SHP77 (cell line): ENCODE results near the gene TMEM82.
"Not testable (repeated sequence)": the region's sequence is repeated elsewhere in the genome, so short reads cannot be mapped to it uniquely, and the experiment has no call there.

Experiments
- DNase-seq, 2 experiments: peaks; one replicate each; lab custom pipeline; 2025; lab: John Stamatoyannopoulos, UW

TMEM82 gene

GRCh38 chr1:15742339-15742801 lies at the start of gene TMEM82:
Gene TMEM82 (plus strand): TSS chr1:15742499. CDS start chr1:15742560, 61 bp downstream.
- no peak for DNase-seq

GRCh38 chr1:15693371-15693770 lies 48.9 kb upstream of the TMEM82 start:
- no peak for DNase-seq

- DNase-seq, result no peak
These were observed 45.3 kb upstream of the TMEM82 start for GRCh38 chr1:15696956-15697521.

- DNase-seq, result no peak
These were observed 44.1 kb upstream of the TMEM82 start for GRCh38 chr1:15698201-15698600.

- not testable (repeated sequence) for DNase-seq
These were observed 43.0 kb upstream of the TMEM82 start for GRCh38 chr1:15699321-15699720.

GRCh38 chr1:15700508-15700907 lies 41.8 kb upstream of the TMEM82 start:
- DNase-seq, result no peak

- DNase-seq, result no peak
These were observed 40.5 kb upstream of the TMEM82 start for GRCh38 chr1:15701784-15702183.

- DNase-seq, result no peak
These were observed 39.4 kb upstream of the TMEM82 start for GRCh38 chr1:15702722-15703550.

- no peak for DNase-seq
These were observed 38.7 kb upstream of the TMEM82 start for GRCh38 chr1:15703562-15703961.

GRCh38 chr1:15704526-15705183 lies 37.6 kb upstream of the TMEM82 start:
- no peak for DNase-seq

- no peak for DNase-seq
These were observed 37.1 kb upstream of the TMEM82 start for GRCh38 chr1:15705184-15705566.

- DNase-seq, result no peak
These were observed 35.5 kb upstream of the TMEM82 start for GRCh38 chr1:15706751-15707150.

- DNase-seq, result no peak
These were observed 34.9 kb upstream of the TMEM82 start for GRCh38 chr1:15707239-15707925.

- DNase-seq, result no peak
These were observed 33.7 kb upstream of the TMEM82 start for GRCh38 chr1:15708486-15709137.

GRCh38 chr1:15709226-15709625 lies 33.1 kb upstream of the TMEM82 start:
- DNase-seq, result peak in 1 of 2 experiments; percentile 4

GRCh38 chr1:15712168-15712567 lies 30.1 kb upstream of the TMEM82 start:
- DNase-seq, result peak in 1 of 2 experiments; percentile 22

GRCh38 chr1:15714406-15715136 lies 27.7 kb upstream of the TMEM82 start:
- DNase-seq, result no peak

- DNase-seq, result no peak
These were observed 24.7 kb upstream of the TMEM82 start for GRCh38 chr1:15717418-15718125.

GRCh38 chr1:15718199-15718601 lies 24.1 kb upstream of the TMEM82 start:
- DNase-seq, result no peak

- no peak for DNase-seq
These were observed 22.7 kb upstream of the TMEM82 start for GRCh38 chr1:15719381-15720120.
